Kasumi-1 (cell line): Measurements from ENCODE around the gene VIP.
"Not testable (repeated sequence)": the region's sequence is repeated elsewhere in the genome, so short reads cannot be mapped to it uniquely, and the experiment has no call there.

Experiments
- DNase-seq, 2 experiments: peaks; one replicate each; lab custom pipeline; 2025; lab: John Stamatoyannopoulos, UW

VIP gene

DNA sequence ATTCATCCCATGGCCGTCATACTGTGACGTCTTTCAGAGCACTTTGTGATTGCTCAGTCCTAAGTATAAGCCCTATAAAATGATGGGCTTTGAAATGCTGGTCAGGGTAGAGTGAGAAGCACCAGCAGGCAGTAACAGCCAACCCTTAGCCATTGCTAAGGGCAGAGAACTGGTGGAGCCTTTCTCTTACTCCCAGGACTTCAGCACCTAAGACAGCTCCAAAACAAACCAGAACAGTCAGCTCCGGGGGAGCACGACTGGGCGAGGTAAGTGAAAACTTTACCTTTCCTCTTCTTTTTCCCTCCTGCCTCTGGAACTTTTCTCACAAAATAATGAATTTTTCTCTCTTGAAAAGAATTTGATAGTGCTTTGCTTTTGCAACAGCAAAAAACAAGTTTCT lies at the start of gene VIP:
Gene VIP (plus strand): TSS at position 104 of the 400 bp plus-strand sequence. CDS start 1,381 bp downstream, outside the sequence.
- DNase-seq = peak; percentile 52 to 58

DNA sequence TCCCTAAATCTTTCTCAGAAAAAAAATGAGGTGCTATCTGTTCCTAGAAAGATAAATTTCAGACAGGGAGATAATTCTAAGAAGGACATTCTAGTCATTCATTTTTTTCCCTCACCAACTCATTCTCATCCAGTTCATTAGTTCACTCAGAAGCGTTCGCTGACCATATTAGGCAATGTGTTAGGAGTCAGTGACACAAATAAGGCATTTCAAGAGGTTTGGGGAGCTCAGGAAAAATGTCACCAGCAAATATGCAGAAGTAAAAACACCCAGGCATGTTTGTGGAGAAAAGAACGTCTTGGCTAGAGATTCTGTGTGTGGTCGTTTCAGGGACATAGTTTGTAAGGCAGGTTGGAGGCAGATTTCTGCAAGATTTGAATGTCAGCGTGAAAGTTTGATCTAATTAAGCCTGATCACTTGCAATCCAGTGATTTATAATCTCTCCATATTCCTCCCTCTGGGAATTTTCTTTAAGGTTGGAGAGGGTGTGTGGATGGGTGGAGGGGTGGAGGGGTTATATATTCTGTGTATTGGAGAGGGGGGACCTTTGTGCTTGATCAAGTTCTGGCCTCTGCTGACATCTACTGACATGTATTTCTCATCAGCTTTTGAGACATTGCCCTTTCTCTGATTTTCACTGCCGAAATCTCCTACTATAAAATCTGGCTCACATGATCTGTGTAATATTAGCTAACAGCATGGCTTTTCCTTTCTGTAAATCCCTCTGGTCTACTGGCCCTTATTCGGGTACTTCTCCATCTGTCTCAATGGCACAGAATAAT lies 49.3 kb upstream of the VIP start:
- no peak for DNase-seq

DNA sequence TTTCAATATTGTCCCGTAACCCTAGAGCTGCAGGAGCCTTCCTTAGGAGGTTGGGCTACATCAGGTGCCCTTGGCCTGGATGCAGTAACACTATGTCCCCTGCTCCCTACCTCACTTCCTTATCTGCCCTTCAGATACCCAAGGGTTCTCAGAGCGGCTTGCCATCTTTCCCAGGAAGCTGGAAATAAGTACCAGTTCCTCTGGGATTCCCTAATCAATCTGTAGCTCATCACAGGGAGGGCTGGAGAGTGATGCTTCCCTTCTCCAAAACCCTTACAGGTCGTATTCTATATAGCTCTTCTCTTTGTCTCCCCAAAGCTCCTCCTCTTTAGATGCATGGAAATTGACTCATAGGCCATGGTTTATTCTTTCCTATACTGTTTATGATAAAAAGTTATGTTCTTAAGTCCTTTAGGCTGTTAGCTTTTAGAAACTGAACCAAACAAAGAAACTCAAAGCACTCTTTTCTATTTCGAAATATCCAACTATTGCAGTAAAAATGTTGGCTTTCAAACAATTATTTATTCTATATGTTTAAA lies 48.7 kb upstream of the VIP start:
- DNase-seq = no peak

DNA sequence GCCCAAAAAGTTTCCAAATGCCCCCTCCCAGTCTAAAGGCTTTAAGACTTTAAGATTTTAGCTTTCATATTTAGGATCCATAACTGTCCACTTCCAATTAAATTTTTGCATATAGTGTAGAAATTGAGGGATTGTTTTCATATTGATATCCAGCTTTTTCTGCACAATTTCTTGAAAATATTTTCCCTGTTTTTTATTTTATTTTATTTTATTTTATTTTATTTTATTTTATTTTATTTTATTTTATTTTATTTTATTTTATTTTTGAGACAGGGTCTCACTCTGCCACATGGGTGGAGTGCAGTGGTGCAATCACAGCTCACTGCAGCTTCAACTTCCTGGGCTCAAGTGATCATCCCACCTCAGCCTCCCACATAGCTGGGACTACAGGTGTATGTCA lies 46.8 kb upstream of the VIP start:
- not testable (repeated sequence) for DNase-seq

DNA sequence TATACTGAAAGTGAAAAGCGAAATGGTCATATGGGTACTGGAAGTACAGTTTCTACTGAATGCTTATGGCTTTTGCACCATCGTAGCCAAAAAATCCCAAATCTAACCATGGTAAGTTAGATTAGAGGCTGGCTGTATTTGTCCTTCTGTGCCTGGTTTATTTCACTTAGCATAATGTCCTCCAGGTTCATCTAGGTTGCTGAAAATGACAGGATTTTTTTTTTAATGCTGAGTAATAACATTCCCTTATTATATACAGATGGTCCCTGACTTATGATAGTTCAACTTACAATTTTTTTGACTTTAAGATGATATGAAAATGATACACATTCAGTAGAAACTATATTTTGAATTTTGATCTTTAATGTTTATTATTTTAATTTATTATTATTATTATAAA lies 45.3 kb upstream of the VIP start:
- no peak for DNase-seq

DNA sequence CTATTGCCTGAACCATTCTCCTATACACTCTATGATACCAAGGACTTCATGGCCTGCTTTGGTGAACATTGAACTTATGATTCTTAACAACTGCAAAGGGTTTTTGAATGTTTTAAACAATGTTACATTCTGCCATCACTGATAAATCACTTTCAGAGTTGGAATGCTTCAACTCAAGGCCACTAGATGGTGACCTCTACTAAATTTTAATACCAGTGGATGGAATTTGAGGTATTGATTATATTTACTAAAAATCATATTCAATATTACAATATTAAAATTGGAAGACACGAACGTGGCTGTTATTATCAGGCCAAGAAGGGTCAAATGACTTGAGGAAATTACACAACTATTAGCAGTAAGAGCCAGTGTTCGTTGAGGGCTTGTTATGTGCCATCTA lies 34.3 kb upstream of the VIP start:
- DNase-seq = no peak

DNA sequence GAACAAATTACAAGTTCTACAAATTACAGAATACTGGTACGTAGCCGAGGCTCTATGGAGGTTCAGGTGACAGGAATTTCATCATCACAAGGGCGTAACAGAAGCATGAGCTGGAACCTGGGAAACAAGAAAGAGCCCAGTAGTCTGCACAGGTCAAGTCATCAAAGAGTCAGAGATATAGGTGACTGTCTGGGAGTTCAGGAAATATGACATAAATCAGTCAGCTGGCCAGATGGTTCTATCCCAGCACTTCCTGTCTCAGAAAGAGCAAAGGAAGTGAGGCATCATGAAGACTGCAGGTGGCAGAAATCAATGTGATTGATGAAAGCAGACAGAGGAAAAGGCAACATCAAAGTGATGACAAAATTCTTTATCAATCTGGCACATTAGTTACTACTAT lies 29.6 kb upstream of the VIP start:
- DNase-seq = no peak

DNA sequence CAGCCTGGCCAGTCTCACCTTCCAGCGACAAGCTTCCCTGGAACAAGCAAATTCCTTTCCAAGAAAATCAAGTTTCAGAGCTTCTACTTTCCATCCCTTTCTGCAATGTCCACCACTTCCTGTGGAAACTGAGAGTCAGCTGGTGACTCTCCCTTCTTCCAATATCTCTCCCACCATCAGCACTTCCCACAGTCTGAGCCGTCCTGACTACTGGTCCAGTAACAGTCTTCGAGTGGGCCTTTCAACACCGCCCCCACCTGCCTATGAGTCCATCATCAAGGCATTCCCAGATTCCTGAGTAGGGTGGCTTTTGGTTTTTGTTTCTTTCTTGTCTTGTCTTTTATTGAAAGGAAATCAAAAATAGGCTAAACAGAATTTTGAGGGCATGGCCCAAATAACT lies 28.6 kb upstream of the VIP start:
- DNase-seq = no peak

DNA sequence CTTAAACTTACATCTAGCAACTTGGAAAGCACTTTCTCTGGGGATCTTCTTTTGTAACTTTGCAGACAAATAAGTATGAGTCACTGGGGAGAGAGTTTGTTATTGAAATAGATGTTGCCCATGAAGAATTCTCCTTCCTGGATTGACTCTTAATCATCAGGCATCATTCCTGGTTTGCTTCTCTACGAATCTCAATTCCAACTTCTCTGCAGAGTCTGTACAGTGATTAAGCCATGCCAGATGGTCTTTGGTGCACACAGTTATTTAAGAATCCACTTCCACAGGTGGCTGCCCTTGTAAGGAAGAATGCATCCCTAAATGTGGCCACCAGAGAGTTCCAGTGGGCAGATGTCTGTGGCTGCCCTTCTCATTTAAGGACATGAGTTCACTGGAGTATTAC lies 27.2 kb upstream of the VIP start:
- no peak for DNase-seq

DNA sequence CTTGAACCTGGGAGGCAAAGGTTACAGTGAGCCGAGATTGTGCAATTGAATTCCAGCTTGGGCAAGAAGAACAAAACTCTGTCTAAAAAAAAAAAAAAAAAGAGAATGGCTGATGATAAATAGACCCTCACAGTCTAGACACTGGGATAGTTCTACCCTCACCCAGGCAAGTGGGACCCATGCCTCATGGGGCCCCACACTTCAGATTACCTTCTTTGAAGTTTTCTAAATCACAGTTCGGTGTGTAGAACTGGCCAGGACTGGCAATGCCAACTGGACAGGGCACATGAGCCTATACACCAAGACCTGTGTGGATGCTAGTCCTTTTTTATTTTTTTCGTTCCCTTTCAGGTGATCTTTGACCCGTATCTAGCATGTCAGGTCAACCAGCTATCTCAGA lies 24.3 kb upstream of the VIP start:
- no peak for DNase-seq

DNA sequence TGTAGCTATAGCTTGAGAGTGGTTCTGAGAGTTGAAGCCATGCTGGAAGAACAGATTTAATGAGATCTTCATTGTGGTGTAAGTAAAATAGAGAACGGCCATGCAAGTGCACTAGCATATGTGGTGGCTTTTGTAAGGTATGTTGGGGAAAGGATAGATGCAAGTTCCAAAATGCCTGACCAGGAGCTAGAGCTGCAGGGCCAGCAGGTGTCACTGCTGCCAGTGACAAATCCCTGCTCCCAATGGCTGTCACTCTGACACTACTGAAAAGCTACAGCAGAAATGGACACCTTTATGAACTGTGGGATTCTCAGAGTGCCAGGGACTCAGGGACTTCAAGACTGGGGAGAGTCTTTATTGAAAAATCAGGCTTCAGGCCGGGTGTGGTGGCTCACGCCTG lies 23.1 kb upstream of the VIP start:
- DNase-seq = no peak

DNA sequence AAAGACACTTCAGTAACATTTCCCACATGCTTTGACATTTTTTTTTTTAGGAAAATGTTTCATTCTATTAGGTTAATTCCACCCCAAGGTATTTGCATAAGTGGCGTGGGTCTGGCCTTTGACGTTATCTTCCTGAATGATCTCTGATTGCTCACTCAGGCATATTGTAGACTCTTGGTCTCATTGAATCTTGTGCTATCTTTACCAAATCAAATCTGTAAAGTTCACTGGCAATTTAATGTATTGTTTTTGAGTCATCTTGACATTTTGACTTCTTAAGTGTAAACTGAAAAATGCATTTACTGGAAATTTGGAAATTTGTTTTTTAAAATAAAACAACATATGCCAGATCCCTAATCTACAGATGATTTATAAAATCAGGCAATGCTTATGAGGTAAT lies 16.0 kb upstream of the VIP start:
- no peak for DNase-seq

DNA sequence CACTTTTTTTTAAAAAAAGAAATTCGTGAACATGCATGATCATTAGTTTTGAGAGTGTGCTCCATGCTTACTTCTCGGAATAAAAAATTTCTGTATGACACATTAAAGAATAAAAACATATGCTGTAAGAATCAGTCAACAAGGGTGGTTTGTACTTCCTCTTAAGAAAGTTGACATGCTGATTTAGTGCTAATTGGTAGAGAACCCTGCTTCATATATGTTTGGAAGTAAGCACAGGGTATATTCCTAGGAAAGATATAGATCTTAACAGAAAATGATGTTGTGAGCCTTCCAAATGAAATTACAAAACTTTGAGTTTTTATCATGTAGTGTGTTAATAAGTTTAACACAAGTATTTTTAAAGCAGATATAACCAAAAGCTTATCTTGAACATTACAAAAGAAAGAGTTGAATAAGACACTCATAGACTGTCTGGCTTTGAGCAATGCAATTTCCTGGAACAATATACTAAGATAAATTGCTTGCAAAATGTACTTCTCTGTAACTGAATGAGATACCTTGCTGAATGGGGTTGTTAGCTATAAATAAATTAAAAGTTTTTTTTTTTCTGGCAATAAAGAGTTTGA lies 13.8 kb upstream of the VIP start:
- no peak for DNase-seq

DNA sequence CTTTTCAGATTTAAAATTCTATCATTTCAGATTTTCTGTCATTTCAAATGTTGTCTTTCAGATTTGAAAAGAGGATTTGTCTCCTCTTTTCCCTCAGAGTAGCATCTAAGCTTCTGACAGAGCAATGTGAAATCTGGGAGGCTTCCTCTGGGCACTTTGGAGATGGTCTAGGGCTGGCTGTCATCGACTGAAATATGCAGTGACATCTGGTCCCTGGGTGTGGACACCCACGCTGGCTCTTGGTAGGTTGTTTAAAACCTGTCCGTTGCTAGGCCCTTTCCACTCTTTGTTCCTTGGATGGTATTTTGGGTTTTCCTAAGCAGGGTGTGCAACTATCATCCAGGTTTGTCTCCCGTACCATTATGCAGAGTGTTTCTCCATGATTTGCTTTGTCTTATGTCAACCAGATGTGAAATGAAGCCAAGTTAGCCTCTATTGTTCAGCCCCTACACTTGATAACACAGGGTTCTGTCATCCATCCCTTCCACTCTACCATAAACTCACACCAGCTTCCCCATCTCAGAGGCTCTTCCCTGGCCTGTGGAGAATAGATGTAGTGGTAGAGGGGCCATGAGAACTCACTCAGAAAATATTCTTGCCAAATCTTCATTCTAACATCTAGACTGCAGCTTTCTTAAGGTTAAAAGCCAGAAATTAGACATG lies 5.0 kb upstream of the VIP start:
- DNase-seq = no peak

DNA sequence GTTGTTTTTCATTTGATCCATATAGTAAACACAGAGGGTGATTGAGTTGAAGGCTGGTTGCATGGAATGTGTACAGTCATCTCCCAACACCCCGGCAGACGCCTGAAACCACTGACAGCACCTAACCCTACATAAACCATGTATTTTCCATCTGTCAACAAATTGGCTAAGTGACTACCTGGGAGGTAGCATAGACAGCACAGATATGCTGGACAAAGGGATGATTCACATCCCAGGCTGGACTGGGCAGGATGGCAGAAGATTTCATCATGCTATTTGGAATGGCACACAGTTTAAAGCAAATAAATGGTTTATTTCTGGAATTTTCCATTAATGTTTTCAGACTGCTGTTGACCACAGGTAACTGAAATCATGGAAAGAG lies 4.4 kb upstream of the VIP start:
- no peak for DNase-seq

DNA sequence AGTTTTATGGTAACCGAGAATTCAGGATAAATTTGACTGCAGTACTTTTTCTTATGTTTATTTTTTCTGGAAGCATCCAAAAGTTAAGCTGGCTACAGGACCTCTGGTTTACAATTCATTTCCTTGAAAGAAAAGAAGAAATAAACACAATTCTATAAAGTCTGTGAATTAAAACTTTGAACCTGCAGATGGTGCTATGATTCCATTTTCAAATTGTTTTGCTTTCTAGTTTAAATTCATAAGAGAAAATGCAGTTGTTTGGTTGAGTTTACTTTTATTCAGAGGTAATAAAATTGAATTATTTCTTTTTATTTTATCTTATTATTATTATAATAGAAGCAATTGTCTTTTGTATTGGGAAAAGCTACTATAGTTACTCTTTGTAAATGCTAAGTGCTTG lies 1.8 kb upstream of the VIP start:
- peak; percentile 26 to 37 for DNase-seq

DNA sequence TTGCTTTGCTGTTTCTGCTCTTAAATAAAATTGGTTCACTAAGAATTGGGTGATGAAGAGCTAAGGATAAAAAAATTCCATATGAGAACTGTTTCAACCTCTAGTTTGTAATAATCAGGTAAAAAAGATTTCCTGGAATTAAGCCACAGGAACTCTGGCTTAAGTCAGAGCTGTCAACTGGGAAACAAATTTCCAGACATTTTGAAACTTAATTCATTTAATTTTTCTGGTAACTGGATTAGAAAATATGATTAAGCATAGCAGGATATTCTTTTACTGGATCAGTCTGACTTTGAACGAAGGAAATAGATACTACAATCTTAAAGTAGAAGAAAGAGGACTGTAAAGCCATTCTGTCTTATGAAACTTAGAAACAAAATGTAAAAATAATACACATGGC lies 1.3 kb upstream of the VIP start:
- no peak for DNase-seq

DNA sequence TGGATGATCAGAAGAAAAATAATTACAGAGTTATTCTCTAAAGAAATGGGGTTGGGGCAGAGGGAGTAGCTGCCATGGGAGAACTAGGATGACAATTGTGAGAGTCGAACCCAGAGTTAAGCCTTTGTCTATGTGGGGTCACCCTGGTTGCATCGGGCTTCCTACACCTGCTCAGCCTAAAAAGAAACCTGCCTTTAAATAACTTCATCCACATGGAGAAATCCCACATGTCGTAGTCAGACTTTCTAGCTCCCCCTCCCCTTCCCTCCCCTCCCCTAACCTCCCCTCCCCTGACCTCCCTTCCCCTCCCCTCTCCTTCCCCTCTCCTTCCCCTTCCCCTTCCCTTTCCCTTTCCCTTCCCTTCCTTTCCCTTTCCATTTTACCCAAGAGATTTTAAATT lies 14.7 kb downstream of the VIP start:
- no peak for DNase-seq

DNA sequence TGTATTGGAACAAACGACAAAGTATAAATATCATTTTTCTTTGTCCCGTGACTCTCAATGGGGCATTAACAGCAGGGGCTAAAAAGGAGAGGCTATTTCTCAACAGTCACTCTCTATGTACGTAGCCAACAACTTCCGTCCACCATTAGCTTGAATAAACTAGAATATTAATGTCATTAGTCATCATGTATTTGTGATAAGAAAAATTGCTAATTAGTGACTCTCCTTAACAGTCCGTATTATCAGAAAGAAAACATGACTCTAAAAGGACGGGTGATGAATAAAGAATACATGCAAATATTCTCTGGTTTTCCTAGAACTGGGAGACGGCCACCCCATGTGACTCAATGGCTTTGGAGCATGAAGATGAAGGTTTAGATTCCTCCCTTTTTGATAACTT lies 18.6 kb downstream of the VIP start:
- DNase-seq = no peak

DNA sequence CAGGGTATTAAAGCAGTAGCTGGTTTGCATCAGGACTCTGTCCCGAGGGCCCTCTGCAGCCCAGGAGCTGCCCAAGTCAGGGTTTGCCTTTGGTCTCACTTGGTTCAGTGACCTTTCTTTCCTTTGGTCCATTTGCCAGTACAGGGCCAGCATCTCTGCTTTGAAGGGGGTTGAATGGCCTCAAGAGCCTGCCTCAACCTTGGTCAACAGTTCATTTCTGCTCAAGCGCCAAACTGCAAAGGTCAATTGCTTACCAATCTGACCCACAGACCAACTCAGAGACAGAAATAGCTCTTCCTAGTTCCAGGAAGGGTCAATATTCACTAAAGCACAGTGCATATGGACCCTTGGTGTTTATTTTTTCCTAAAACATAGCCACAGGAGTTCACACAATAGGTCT lies 19.4 kb downstream of the VIP start:
- DNase-seq = no peak

DNA sequence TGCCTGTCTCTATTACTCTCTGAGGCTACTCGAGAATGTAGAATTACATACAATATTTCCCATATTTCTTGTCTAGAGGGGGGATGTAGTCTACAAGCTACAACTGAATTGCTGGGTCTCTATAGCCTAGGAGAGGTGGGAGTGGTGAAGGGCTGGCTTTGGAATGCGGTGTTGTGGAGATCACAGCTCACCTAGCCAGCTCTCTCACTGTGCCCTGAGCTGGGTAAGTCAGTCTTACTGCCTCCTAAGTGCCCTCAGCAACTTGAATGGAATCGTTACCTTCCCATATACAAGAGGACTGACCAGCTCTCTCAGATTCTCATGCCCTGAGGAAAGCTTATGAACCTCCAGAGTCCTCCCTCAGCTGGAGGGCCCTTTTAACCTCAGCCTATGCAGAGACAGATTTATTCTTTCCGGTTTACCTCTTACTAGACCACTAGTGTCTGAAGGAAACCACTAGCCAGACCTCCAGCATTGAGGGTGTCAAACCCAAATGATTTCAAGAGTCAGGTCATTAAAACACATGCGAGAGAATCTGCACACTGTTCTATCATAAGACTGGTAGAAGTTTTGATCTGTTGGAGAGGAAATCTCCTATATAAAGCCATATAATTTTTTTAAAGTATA lies 20.6 kb downstream of the VIP start:
- no peak for DNase-seq

DNA sequence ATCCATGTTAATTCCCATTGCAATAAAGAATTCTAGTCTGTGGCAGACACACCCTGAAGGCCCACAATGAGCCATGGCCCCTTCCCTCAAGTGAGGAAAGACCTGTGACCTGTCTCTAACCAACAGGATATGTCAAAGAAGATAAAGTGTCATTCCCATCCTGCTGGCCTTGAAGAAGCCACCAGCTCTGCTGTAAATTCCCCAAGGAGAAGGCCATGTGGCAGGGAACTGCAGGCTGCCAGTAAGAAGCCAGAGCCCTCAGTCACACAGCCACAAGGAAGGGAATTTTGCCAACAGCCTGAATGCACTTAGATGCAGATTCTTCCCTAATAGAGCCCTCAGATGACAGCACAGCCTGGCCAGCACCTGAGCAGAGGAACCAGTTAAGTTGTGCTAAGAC lies 24.8 kb downstream of the VIP start:
- no peak for DNase-seq

DNA sequence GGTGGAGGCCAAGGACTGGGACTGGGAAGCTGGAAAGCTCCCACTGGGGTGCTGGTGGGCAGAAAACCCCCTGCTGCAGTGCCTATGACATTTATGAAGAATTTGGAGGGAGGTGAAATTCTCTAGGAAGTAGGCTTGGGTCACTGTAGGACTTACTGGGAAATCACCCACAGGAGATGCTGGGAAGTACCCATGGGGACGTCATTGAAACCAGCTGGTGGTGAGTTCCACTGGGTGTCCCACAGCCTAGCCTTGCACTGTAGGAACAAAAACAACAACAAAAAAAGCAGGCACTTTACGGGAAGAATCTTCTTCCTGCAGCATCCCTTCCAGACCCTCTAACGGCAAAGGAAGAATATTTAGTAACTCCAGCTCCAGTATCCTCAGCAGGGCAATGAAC lies 26.2 kb downstream of the VIP start:
- DNase-seq = no peak
